DOHH2 (cell line): ENCODE results near the gene KCNAB1.

Experiments used
- H3F3A ChIP-seq: fragments of 200-600 bp; sonication (generic), shearing (Covaris generic); 2 replicates; pipeline ENCODE4 v1.6.0; 2016; ENCODE audit warnings: antibody characterized with exemption, mild to moderate bottlenecking; ENCODE audit not compliant: control insufficient read depth, insufficient read depth
- H3K27ac ChIP-seq: fragments of 200-600 bp; sonication (generic); 2 replicates; pipeline ENCODE4 v1.5.1; 2014; ENCODE audit warnings: low read depth, mild to moderate bottlenecking, low read length, moderate library complexity
- H3K27me3 ChIP-seq: fragments of 200-600 bp; sonication (generic); 2 replicates; pipeline ENCODE4 v1.6.1; 2014; ENCODE audit warnings: mild to moderate bottlenecking, low read length, mixed read lengths; ENCODE audit not compliant: control insufficient read depth
- H3K36me3 ChIP-seq: fragments of 200-600 bp; sonication (generic); 2 replicates; pipeline ENCODE4 v1.6.1; 2014; ENCODE audit warnings: mild to moderate bottlenecking, low read length, moderate library complexity, mixed read lengths; ENCODE audit not compliant: control insufficient read depth
- H3K4me1 ChIP-seq: fragments of 200-600 bp; sonication (generic); 2 replicates; pipeline ENCODE4 v1.6.1; 2014; ENCODE audit warnings: mild to moderate bottlenecking, low read length, mixed read lengths; ENCODE audit not compliant: control insufficient read depth
- H3K4me2 ChIP-seq: fragments of 200-600 bp; sonication (generic); 2 replicates; pipeline ENCODE4 v1.6.0; 2014; ENCODE audit warnings: mild to moderate bottlenecking, low read length, moderate library complexity
- H3K4me3 ChIP-seq: fragments of 200-600 bp; sonication (generic); 2 replicates; pipeline ENCODE4 v1.5.1; 2014; ENCODE audit warnings: mild to moderate bottlenecking, low read length, mixed read lengths
- H3K79me2 ChIP-seq: fragments of 200-600 bp; sonication (generic); 2 replicates; pipeline ENCODE4 v1.6.1; 2014; ENCODE audit warnings: mild to moderate bottlenecking, low read length, mixed read lengths; ENCODE audit not compliant: control insufficient read depth
- H3K9me2 ChIP-seq: fragments of 200-600 bp; sonication (generic); replicated peaks from 2 replicates; pipeline ENCODE4 v1.6.1; 2014; ENCODE audit warnings: mild to moderate bottlenecking, low read length, mixed read lengths; ENCODE audit not compliant: control insufficient read depth
- H3K9me3 ChIP-seq: fragments of 200-600 bp; sonication (generic); 2 replicates; pipeline ENCODE4 v1.6.1; 2014; ENCODE audit warnings: antibody characterized with exemption, low read length, mixed read lengths; ENCODE audit not compliant: control insufficient read depth, insufficient read depth
- H4K20me1 ChIP-seq: fragments of 200-600 bp; sonication (generic); 2 replicates; pipeline ENCODE4 v1.6.0; 2014; ENCODE audit warnings: low read depth, mild to moderate bottlenecking, antibody characterized with exemption, low read length, moderate library complexity; ENCODE audit not compliant: control insufficient read depth, insufficient read depth
- EZH2phosphoT487 ChIP-seq: fragments of 200-600 bp; sonication (generic); IDR thresholded peaks from 2 replicates; pipeline ENCODE4 v1.6.1; 2017; ENCODE audit warnings: borderline replicate concordance, mild to moderate bottlenecking, antibody characterized with exemption, low read length, moderate library complexity, mixed read lengths
- TF ChIP-seq, protein P1 (sequence below): fragments of 200-600 bp; sonication (generic); IDR thresholded peaks from one replicate; pipeline ENCODE4 v1.5.1; 2014; ENCODE audit warnings: antibody characterized with exemption, mild to moderate bottlenecking, low read depth, low read length; ENCODE audit not compliant: poor library complexity, severe bottlenecking

Gene KCNAB1

DNA sequence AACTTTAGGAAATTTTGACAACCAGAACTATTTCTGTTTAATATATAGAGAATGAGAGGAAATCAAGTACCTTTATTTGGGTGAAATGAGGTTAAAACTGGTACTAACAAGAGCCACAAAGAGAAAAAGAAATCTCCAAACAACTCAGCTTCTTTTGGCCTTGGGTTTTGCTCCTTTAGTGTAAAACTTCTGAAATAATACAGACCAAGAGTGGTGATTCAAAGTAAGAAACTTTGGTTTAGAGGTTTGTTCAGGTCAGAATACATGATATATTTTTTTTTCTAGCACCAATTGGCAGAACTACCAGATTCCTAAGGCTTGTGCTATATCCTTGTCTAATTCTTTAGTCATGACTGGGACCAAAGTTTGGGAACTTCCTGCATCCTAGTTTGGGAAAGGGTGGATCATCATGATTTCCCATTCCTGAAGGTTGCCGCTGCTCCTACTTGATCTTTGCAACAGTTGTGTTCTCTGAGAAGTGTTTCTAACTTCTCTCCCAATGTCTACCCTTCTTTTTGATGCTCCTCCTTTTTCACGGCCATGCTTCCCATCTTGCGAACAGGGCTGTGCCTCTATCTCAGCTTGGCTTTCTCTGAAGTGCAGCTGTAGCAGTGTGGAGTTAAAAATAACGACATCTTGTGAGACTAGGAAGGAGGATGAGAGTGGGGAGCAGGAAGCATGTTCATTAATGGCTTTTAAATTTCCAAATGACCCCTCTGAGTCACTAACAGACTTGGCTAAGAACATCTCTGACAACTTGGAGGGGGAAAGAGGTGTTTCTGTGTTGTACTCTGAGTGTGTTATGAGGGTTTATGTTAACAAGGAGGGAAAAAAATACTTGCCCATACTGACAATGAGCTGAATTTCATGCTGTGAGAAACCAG lies 87.7 kb downstream of the KCNAB1 start:
- Histone ChIP-seq H3K79me2 (no peaks in the 10 kb centered on the region), H4K20me1 (no peaks in the 10 kb centered on the region), H3F3A (no peaks in the 10 kb centered on the region), H3K4me3 (no peak overlapping the region), H3K27me3 (0 out of 2 replicates have a peak, but pooled peaks cover 2% of the 10 kb centered on the region), H3K4me2 (no peak overlapping the region), H3K9me3 (no peaks in the 10 kb centered on the region), H3K9me2 (no peaks in the 10 kb centered on the region), H3K4me1 (no peaks in the 10 kb centered on the region), H3K27ac (no peak overlapping the region), H3K36me3 (no peaks in the 10 kb centered on the region)
- no peak for TF ChIP-seq EZH2phosphoT487
- TF ChIP-seq, protein P1, sequence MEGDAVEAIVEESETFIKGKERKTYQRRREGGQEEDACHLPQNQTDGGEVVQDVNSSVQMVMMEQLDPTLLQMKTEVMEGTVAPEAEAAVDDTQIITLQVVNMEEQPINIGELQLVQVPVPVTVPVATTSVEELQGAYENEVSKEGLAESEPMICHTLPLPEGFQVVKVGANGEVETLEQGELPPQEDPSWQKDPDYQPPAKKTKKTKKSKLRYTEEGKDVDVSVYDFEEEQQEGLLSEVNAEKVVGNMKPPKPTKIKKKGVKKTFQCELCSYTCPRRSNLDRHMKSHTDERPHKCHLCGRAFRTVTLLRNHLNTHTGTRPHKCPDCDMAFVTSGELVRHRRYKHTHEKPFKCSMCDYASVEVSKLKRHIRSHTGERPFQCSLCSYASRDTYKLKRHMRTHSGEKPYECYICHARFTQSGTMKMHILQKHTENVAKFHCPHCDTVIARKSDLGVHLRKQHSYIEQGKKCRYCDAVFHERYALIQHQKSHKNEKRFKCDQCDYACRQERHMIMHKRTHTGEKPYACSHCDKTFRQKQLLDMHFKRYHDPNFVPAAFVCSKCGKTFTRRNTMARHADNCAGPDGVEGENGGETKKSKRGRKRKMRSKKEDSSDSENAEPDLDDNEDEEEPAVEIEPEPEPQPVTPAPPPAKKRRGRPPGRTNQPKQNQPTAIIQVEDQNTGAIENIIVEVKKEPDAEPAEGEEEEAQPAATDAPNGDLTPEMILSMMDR: no peak

DNA sequence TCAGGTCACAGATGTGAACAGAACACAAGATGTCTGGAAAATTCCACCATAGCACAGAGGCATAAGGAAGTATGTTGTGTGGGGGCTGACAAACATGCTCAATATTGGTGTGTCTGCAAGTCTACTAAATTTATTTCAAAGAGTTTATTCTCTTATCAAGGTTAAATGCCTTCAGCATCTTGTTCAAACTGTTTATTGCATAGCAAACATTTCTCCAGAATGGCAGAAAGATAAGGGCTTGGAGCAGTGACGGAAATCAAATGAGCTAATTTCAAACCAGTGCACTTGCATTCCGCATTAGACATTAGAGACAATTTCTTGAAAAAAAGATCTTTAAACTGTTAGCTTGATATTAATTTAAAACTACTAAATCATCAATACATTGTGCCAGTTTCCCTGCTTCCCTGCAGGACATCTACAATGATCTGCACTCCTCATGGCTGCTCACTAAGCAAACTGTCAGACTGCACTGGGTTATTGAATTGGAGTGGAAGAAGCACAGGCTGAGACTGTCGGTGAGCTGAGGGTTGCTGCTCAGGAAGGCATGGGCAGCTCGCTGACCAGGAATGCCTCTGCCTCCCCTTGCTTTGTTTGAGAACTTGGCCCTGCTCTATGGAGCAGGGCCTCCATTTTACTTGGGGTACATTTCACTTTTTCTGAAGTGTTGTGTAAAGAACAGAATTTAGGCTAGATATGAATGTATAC lies 89.4 kb downstream of the KCNAB1 start:
- Histone ChIP-seq H3K27ac (no peak overlapping the region), H3K4me2 (no peak overlapping the region), H3K4me1 (no peaks in the 10 kb centered on the region), H3K9me3 (no peaks in the 10 kb centered on the region), H3K79me2 (no peaks in the 10 kb centered on the region), H3K36me3 (no peaks in the 10 kb centered on the region), H3K27me3 (0 out of 2 replicates have a peak, but pooled peaks cover 2% of the 10 kb centered on the region), H4K20me1 (no peaks in the 10 kb centered on the region), H3F3A (no peaks in the 10 kb centered on the region), H3K9me2 (no peaks in the 10 kb centered on the region), H3K4me3 (no peak overlapping the region)
- TF ChIP-seq, protein P1: no peak
- no peak for TF ChIP-seq EZH2phosphoT487

DNA sequence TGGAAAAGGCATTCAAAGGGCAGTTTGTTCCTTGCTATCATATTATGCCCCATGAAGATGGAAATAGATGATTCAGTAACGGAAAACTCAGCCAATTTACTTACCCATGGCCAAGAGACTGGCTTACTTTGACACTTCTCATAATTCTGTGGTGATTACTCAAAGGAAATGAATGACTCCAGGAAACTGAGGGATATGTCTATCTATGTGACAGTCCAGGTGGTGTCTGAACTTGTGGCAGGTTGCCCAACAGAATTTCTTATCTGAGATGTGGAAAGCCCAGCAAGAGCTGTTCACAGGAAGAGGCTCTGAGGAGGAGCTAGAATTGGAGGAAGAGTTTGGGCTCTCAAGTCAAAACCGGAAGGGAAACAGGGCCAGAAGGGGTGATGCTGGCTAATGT lies 91.2 kb downstream of the KCNAB1 start:
- no peak overlapping the region for H3K4me2 ChIP-seq
- H3F3A ChIP-seq: no peaks in the 10 kb centered on the region
- H3K4me1 ChIP-seq: no peaks in the 10 kb centered on the region
- no peaks in the 10 kb centered on the region for H3K36me3 ChIP-seq
- no peaks in the 10 kb centered on the region for H3K9me3 ChIP-seq
- TF ChIP-seq, protein P1: no peak
- no peaks in the 10 kb centered on the region for H3K9me2 ChIP-seq
- no peaks in the 10 kb centered on the region for H4K20me1 ChIP-seq
- 0 out of 2 replicates have a peak, but pooled peaks cover 6% of the 10 kb centered on the region for H3K27me3 ChIP-seq
- H3K4me3 ChIP-seq: no peak overlapping the region
- H3K27ac ChIP-seq: no peak overlapping the region
- H3K79me2 ChIP-seq: no peaks in the 10 kb centered on the region
